Measurements from ENCODE around the gene TRIO. TPM values are rescaled to one million over a fixed set of nuclear protein-coding genes. Genes with fewer than 3 reads are reported as not detected.

TRIO gene
- total RNA-seq, 1 donor from 2014 or later = 71.6 TPM

DNA sequence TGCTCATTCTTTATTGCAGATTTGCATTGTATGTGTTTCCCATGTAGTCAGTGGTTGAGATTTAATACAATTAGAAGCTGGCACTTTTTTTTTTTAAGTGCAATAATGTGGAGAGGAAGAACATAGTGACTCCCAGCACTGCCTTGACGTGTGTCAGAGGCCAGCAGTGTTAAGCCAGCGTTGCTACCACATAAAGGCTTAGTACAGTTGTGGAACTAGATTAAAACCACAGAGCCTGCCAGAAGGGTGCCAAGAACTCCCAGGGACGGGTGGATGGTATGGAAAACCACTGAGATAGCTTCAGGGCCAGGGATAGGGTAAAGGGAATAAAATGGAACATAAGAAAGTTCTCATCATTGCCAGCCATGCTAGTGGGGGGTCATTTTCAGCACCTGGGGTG is 142.9 kb downstream of the TRIO start:
- DNase-seq (ENCODE audit: low read depth) (no peak), FAIRE-seq (no peak)
- Histone ChIP-seq H3K36me3 (ENCODE audit: control insufficient read depth, insufficient read depth, low read length) (peaks cover 10% of the 10 kb centered on the region), H3K27me3 (ENCODE audit: control insufficient read depth, insufficient read depth, low read length) (no peaks in the 10 kb centered on the region), H3K4me3 (ENCODE audit: low read depth, low read length) (no peak overlapping the region)
- TF ChIP-seq, protein P1, sequence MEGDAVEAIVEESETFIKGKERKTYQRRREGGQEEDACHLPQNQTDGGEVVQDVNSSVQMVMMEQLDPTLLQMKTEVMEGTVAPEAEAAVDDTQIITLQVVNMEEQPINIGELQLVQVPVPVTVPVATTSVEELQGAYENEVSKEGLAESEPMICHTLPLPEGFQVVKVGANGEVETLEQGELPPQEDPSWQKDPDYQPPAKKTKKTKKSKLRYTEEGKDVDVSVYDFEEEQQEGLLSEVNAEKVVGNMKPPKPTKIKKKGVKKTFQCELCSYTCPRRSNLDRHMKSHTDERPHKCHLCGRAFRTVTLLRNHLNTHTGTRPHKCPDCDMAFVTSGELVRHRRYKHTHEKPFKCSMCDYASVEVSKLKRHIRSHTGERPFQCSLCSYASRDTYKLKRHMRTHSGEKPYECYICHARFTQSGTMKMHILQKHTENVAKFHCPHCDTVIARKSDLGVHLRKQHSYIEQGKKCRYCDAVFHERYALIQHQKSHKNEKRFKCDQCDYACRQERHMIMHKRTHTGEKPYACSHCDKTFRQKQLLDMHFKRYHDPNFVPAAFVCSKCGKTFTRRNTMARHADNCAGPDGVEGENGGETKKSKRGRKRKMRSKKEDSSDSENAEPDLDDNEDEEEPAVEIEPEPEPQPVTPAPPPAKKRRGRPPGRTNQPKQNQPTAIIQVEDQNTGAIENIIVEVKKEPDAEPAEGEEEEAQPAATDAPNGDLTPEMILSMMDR (IDR thresholded peaks at IDR 0.05; ENCODE audit: insufficient read depth, low read length, severe bottlenecking) = no peak

DNA sequence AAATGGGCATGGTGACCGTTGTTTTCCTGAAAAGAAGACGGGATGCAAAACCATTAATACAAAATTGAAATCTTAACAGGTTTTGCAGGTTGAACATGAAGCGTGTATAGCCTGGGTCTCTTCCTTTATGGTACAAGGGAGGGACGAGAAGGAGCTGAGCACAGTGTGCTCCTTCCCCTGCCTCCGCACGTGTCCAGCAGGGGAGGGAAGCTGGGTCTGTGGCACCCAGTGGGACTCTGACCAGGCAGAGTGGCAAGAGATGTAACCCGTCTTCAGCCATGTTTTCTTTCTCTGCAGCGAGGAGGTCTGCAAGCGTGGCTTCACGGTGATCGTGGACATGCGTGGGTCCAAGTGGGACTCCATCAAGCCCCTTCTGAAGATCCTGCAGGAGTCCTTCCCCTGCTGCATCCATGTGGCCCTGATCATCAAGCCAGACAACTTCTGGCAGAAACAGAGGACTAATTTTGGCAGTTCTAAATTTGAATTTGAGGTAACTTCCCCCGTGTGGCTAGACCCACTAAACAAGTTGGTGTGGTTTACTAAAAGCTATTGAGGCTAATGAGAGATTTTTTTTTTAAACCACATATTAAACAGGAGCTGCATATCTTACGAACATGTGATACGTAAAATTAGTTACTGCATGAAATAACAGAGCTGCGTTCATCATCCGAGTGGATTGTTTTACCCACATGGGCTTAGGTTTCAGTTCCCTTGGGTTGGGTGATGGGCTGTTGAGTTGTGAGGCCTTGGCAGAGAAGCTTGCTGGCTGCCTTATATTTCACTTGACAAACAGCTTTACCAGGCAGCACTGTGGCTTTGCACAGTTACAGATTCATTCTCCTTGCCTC is 143.7 kb downstream of the TRIO start:
- TF ChIP-seq, protein P1 (IDR thresholded peaks at IDR 0.05; ENCODE audit: insufficient read depth, low read length, severe bottlenecking) = no peak
- Histone ChIP-seq H3K36me3 (ENCODE audit: control insufficient read depth, insufficient read depth, low read length) (peaks cover 10% of the 10 kb centered on the region), H3K27me3 (ENCODE audit: control insufficient read depth, insufficient read depth, low read length) (no peaks in the 10 kb centered on the region), H3K4me3 (ENCODE audit: low read depth, low read length) (no peak overlapping the region)
- FAIRE-seq = no peak
- no peak for DNase-seq (ENCODE audit: low read depth)

- FAIRE-seq (no peak), DNase-seq (ENCODE audit: low read depth) (no peak)
- Histone ChIP-seq H3K36me3 (ENCODE audit: control insufficient read depth, insufficient read depth, low read length) (peaks cover 19% of the 10 kb centered on the region), H3K27me3 (ENCODE audit: control insufficient read depth, insufficient read depth, low read length) (no peaks in the 10 kb centered on the region), H3K4me3 (ENCODE audit: low read depth, low read length) (no peak overlapping the region)
- TF ChIP-seq, protein P1 (IDR thresholded peaks at IDR 0.05; ENCODE audit: insufficient read depth, low read length, severe bottlenecking) = no peak
Measured at GRCh38 chr5:14292766-14293658, 149.9 kb downstream of the TRIO start.

- TF ChIP-seq, protein P1 (IDR thresholded peaks at IDR 0.05; ENCODE audit: insufficient read depth, low read length, severe bottlenecking) = no peak
- DNase-seq (ENCODE audit: low read depth) = no peak
- H3K36me3 ChIP-seq (ENCODE audit: control insufficient read depth, insufficient read depth, low read length) = peaks cover 18% of the 10 kb centered on the region
- FAIRE-seq = no peak
- H3K4me3 ChIP-seq (ENCODE audit: low read depth, low read length) = no peak overlapping the region
- H3K27me3 ChIP-seq (ENCODE audit: control insufficient read depth, insufficient read depth, low read length) = no peaks in the 10 kb centered on the region
Measured at GRCh38 chr5:14295610-14296009, 152.5 kb downstream of the TRIO start.

GRCh38 chr5:14296533-14297331 is 153.6 kb downstream of the TRIO start:
- DNase-seq (ENCODE audit: low read depth) (no peak), FAIRE-seq (no peak)
- Histone ChIP-seq H3K4me3 (ENCODE audit: low read depth, low read length) (no peak overlapping the region), H3K36me3 (ENCODE audit: control insufficient read depth, insufficient read depth, low read length) (peaks cover 13% of the 10 kb centered on the region), H3K27me3 (ENCODE audit: control insufficient read depth, insufficient read depth, low read length) (no peaks in the 10 kb centered on the region)
- TF ChIP-seq, protein P1 (IDR thresholded peaks at IDR 0.05; ENCODE audit: insufficient read depth, low read length, severe bottlenecking) = no peak
